ENCODE data around the gene MYBPC3. TPM values are rescaled to one million over a fixed set of nuclear protein-coding genes. Genes with fewer than 3 reads are reported as not detected.
A peak's percentile ranks its signal among the peaks of the same experiment; 100 is the strongest.

MYBPC3 gene
- total RNA-seq: not detected

DNA sequence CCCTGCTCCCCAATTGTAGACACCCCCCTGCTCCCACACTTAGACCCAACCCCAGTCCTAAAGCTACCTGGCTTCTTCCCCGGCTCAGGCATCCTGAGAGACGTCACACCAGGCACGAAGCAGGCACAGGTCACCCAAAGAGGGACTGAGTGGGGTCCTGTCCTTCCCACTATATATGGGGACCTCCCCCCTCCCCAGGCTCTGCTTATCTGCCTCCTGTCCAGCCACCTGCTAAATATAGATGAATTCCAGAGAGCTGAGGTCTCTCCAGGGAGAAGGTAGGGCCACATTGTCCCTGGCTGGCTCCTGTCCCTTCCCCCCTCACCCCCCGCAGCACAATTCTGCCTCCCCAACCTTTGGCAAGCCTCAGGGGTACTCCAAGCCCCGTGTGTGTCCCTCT, at the start of gene MYBPC3:
MYBPC3 (minus strand) TSS at position 147 of the 400 bp plus-strand sequence; CDS start at position 92, 55 bp downstream.
- ATAC-seq (no peak), DNase-seq (ENCODE audit: low spot score in 2 of 2) (no peak)
- H3K27ac Mint-ChIP-seq: peak within 1 kb of the TSS in 1 of 2 donors; percentile 44
- H3K9me3 Mint-ChIP-seq: no peaks in the 10 kb centered on the region
- no peaks in the 10 kb centered on the region for H3K36me3 Mint-ChIP-seq

DNA sequence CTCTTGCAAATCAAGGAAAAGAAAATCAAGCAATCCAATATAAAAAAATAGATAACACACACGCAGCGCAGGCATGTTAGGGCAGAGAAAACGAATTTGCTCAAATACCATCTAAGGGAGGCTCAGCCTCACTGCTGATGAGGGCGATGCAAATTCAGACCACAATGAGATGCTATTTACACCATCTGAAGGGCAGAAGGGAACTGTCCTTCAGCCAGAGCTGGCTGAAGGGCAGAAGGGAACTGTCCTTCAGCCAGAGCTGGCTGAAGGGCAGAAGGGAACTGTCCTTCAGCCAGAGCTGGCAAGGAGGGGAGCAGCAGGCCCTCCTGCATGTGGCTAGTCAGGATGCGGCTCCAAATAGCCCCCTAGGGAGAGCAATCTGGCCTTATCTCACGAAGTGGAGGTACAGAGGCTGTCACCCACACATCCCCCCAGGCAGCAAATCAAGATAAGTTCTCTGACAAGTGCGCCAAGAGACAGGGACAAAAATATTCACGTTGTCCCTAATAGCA, 48.3 kb upstream of the MYBPC3 start:
- ATAC-seq (peak in 1 of 2 donors; percentile 30), DNase-seq (ENCODE audit: low spot score in 2 of 2) (no peak)
- Mint-ChIP-seq H3K27ac (peak overlapping the region; percentile 68 to 77), H3K36me3 (no peaks in the 10 kb centered on the region), H3K9me3 (no peaks in the 10 kb centered on the region)

DNA sequence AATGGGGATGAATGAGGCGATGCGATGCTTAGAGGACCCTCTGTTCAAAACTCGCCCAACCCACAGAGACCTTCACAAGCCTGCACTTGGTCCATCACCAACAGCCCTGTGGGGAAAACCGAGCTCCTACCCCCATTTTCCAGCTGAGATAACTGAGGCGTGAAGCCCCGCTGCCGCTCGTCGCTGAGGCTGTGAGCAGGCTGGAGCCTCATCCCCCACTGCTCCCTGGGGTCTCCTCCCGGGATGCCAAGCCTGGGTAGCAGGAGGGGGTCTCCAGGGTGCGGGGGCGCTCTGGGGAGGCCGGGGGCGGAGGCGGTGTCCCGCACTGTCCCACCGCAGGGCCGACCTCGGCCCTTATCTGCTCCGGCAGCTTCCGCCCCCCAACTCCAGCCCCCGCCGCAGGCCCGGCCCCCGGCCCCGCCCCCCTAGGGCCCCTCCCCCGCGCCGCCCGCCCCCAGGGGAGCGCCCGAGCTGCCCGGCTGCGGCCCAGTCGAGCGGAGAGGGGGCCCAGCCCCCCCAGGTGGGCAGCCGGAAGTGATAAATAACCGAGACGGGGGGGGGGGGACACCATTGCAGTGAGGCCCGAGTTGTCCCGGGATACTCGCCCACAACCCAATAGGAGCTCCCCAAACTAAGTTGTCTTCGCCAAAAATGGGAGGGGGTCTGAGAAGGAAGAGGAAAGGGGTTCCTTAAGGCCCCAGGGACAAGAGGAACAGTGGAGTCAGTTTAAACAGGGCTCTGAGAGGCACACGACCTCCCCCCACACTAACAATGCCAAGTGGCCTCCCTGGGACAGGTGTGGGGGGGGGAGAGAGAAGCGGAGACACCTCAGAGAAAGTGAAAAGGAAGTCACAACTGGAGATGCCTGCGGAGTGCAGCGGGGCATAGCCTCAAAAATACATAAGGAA, 47.6 kb upstream of the MYBPC3 start:
- ATAC-seq (peak; percentile 71 to 84), DNase-seq (ENCODE audit: low spot score in 2 of 2) (peak in 1 of 2 donors; percentile 42)
- peak overlapping the region; percentile 68 to 89 for H3K27ac Mint-ChIP-seq
- H3K36me3 Mint-ChIP-seq: no peaks in the 10 kb centered on the region
- H3K9me3 Mint-ChIP-seq: no peaks in the 10 kb centered on the region

DNA sequence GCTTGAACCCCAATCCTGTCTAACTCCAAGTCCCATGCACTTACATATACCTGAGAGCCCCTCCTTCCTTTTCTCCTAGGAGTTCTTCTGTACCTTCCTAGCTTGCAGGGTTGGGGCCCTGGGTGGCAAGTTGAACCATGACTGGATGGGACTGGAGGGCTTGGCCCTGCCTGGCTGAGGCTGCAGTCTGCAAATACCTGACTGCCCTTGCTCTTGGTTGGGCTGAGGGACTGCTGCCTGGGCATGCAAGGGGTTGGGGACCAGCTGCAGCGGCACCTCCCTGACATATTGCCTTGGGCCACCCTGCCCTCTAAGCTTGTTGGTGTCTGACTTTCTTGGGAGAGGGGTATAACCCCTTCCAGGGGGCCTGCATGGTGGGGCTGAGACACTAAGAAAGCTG, 46.0 kb upstream of the MYBPC3 start:
- Mint-ChIP-seq H3K9me3 (no peaks in the 10 kb centered on the region), H3K27ac (peak overlapping the region in 1 of 2 donors; percentile 50)

DNA sequence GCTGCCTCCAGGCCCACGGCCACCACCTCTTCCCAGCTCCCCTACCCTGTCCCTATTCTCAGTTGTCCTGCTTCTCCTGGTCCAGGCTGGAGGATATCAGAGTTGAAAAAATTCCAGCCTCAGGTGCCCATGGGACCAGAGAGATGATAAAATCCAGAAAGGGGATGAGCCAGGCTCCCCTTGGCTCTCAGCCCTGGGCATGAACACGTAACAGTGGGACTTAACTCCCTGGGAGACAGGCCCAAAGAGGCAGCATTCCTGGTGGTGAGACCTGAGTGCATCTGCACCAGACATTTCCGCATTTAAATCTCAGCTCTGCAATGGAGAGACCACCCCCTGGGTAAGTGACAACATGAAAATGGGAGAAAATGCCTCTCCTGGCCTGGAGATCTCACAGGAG, 45.5 kb upstream of the MYBPC3 start:
- Mint-ChIP-seq H3K9me3 (no peaks in the 10 kb centered on the region), H3K27ac (no peak overlapping the region), H3K36me3 (no peaks in the 10 kb centered on the region)
- ATAC-seq (no peak), DNase-seq (ENCODE audit: low spot score in 2 of 2) (no peak)

More for the DNA sequence above, 46.0 kb upstream of the MYBPC3 start:
- no peak for ATAC-seq
- no peaks in the 10 kb centered on the region for H3K36me3 Mint-ChIP-seq
- DNase-seq (ENCODE audit: low spot score in 2 of 2): no peak

DNA sequence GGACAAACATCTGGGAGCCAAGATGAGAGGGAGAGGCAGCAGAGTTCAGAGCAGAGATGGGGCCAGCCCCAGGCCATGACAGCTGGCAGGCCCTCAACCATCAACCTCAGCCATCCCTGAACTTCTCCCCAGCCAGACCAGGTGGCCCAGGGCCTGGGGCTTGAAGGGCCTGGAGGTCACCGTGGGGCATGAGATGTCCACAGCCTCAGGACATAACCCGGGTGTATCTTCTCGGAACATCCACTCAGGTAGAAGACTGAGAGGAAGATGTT, 43.5 kb upstream of the MYBPC3 start:
- Mint-ChIP-seq H3K27ac (peak overlapping the region in 1 of 2 donors; percentile 88), H3K36me3 (no peaks in the 10 kb centered on the region), H3K9me3 (no peaks in the 10 kb centered on the region)
- DNase-seq (ENCODE audit: low spot score in 2 of 2) (no peak), ATAC-seq (no peak)

DNA sequence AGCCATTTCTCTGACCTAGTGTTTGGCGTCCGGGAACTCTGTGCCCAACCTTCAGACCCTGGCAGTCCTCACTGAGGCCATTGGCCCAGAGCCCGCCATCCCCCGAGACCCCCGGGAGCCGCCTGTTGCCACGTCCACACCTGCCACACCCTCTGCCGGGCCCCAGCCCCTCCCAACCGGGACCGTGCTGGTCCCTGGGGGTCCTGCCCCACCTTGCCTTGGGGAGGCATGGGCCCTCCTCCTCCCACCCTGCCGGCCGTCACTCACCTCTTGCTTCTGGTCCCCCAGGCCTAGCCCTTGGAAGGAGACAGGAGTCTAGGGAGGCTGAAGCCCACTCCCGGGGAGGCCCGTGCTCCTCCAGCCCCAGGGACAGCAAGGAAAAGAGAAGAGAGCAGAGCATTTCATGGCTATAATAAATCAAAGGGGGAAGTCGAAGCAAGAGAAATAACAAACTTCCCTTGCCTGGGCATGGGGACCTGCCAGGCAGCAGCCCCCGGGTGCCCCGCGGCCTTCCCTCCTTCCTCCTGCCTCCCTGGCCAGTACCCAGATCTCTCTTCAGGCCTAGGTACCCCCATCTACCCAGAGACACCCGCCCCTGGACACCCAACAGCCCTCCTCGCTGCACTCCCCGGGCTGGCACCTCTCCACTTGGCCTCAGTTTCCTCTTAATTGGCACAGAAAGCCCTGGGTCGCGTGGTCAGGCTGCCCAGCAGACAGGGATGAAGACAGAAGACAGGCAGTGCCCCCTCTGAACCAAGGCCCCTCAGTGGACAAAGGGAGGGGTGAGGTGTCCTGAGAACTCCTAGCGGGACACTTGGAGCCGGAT, 42.9 kb upstream of the MYBPC3 start:
- DNase-seq (ENCODE audit: low spot score in 2 of 2) (no peak), ATAC-seq (no peak)
- no peaks in the 10 kb centered on the region for H3K9me3 Mint-ChIP-seq
- no peaks in the 10 kb centered on the region for H3K36me3 Mint-ChIP-seq
- peak overlapping the region; percentile 88 to 92 for H3K27ac Mint-ChIP-seq

DNA sequence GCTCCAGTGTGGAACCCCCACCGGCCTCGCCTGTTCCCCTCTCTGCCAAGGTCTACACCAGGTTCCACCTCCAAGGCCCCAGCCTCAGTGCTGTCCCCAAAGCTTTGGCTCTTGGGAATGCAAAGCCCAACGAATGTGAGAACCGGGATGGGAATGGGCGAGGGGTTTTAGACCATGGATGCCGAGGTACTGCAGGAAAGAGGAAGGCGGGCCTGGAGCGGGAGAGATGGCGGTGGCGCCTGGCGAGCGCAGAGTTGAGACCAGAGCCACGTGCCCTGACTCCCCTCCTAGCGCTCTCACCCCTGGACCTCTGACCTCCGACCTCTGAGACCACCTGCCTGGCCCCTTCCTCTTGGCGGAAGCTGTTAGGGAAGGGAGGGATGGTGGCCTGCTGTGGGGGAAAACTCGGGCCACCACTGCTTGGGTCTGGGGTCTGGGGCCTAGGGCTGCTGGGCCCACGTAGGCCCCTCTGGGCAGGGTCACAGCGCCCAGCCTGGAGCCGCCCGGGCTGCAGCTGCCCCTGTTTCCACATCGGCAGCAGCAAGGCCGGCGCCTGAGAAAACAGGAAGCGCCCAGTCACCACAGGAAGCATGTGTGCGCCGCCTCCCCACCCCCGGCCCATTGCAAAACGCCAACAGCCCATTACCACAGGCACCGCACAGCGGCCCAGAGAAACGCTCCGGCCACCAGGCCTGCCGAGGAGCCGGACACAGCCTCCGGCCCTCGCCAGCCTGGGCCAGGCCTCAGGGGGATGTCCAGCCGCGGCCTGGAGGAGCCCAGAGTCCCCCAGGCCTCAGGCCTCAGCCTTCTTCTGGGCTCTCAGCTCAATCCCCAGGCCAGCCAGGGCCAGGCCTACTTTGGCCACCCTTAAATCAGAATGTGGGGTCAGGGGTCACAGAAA, 42.1 kb upstream of the MYBPC3 start:
- H3K27ac Mint-ChIP-seq: peak overlapping the region; percentile 88 to 93
- peak; percentile 77 to 93 for ATAC-seq
- DNase-seq (ENCODE audit: low spot score in 2 of 2): peak; percentile 47 to 76
- H3K9me3 Mint-ChIP-seq: no peaks in the 10 kb centered on the region
- H3K36me3 Mint-ChIP-seq: no peaks in the 10 kb centered on the region

DNA sequence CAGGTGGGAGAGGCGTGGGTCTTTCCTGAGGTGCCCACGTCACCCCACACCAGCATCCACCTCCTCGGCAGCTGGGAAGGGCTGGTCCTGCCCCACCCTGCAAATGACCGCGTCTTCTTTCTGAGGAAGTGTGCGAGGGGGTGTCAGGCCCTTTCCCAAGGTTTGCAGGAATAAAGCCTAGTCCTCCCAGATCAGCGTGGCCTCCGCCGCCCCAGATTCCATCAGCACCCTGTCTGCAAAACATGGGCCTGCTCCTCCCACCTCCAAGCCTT, 41.5 kb upstream of the MYBPC3 start:
- no peaks in the 10 kb centered on the region for H3K36me3 Mint-ChIP-seq
- no peaks in the 10 kb centered on the region for H3K9me3 Mint-ChIP-seq
- DNase-seq (ENCODE audit: low spot score in 2 of 2) (no peak), ATAC-seq (no peak)
- peak overlapping the region; percentile 88 to 93 for H3K27ac Mint-ChIP-seq

DNA sequence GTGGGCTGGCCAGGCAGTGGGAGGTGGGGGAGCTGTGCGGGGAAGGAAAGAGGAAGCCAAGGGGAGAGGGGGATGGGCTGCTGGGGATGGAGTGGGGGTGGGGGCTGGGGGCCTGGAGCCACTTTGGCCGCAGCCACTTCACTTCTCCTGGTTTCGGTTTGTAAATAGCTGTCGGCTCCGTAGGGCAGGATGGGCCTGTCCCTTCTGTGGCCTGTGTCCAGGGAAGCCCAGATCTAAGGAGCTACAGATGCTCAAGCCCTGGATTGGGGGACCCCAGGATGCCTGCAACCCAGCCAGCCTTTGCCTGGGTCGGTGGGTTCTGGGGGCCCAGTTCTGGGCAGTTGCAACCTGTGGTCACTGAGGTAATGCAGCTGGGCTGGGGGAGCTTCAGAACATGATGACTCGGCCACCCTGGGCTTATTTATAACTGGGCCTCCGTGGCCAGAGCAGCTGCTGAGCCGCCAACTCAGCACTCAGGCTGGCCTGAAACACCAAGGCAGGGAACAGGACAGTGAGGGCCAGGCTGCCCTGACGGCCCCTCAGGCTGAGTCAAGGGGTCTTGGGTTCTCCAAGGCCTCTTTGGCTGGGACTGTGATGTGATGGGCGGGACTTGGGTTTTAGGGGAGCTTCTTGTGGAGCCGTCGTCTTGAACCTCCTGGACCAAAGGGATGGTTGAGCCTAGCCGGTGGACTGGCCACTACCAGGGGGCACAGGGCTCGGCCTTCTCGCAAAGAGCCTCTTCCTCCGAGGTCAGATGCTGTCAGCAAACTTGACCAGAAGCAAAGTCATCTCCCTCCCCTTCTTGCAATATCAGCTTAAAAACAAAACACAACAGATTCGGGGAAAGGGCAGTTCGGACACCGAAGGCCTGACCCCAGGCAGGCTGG, 40.9 kb upstream of the MYBPC3 start:
- Mint-ChIP-seq H3K36me3 (no peaks in the 10 kb centered on the region), H3K27ac (peak overlapping the region in 1 of 2 donors; percentile 88), H3K9me3 (no peaks in the 10 kb centered on the region)
- ATAC-seq (no peak), DNase-seq (ENCODE audit: low spot score in 2 of 2) (no peak)

DNA sequence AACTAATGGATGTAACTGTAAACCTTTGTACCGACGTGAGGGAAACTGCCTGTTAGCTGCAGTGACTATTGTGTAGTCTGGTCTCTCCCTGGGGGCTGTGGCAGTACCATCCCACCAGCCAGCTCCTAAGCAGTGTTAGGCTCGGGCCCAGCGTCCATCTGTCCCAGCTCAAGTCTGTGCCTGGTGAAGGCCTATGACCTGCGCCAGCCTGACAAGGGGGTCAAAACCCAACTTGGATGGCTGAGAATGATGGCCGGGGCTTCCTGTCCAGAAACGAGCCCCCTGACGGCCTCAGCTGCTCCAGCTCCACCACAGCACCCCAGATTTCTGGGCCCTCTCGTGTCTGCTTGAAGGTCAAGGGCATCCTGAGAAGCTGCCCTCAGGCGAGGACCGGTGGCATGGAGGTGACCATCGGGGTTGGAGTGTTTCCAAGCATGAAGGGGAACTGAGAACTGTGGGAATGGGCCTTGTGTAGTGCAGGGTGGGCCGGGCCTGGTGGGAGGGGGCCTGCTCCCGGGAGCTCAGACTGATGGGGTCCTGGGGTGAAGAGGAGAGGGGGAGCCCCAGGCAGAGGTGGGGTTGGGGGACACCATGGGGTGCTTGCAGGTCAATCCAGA, 40.2 kb upstream of the MYBPC3 start:
- Mint-ChIP-seq H3K9me3 (no peaks in the 10 kb centered on the region), H3K27ac (peak overlapping the region in 1 of 2 donors; percentile 13), H3K36me3 (no peaks in the 10 kb centered on the region)
- ATAC-seq (no peak), DNase-seq (ENCODE audit: low spot score in 2 of 2) (no peak)

DNA sequence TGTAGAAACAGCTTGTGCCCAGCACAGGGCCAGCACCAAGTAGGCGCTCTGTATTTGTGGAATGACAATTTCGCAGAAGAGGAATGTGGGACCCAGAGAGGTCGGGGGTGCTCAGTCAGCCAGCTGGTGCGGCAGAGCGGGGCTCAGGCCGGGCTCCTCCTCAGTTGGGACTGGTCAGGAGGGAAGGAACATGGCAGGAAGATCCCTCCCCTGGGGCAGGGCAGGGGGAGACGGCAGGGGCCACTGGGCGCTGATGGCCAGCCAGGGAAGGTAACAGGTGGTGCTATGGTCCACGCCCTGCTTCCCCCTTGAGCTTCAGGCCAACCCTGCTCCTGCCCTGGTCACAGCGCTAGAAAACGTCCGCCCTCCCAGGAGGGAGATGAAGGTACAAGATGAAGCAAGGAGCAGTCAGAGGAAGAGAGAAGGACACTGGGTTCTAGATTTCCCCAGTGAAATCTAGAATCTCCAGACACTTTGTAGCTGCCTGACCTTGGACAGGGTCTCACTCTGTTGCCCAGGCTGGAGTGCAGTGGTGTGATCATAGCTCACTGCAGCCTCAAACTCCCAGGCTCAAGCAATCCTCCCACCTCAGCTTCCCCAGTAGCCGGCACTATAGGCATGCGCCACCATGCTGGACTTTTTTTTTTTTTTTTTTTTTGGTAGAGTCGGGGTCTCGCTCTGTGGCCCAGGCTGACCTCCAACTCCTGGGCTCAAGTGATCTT, 39.4 kb upstream of the MYBPC3 start:
- DNase-seq (ENCODE audit: low spot score in 2 of 2): no peak
- no peak for ATAC-seq
- Mint-ChIP-seq H3K27ac (peak overlapping the region in 1 of 2 donors; percentile 13), H3K9me3 (no peaks in the 10 kb centered on the region), H3K36me3 (no peaks in the 10 kb centered on the region)

DNA sequence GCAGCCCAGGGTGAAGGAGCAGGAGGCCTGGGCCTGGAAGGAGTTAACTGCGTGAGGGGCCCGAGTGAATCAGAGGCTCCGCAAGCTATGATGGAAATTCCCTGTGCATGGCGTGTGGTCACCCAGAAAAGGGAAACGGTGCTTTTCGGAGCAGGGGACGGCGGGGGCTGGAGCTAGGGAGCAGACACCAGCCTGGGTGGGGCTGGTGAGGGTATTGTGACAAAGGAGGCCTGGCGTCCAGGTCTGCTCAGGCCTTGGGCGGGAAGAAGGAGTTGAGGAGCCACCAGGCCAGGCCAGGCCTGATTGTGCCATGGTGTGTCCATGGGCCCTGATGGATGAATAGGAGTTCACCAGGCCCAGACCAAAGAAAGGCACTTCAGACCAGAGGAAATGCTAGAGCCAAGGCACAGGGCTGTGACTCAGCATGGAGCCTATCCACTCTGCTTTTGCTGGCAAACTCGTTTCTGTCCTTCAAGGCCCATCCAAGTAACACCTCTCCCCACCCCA, 38.6 kb upstream of the MYBPC3 start:
- ATAC-seq: no peak

DNA sequence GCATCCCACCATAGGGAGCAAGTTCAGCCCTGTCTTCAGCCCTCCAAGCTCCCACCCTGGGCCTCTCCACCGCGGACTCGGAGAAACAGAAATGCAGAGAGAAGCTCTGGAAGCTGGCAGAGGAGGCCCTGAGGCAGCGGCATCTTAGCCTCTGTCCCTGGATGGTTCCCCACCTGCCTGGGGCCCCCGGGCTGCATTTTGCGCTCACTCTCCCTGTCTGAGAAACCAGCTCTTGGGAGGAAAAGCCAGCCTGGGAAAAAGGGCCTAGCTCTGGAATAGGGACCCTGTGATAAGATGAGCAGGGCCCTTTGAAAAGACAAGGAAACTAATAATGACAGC, 37.9 kb upstream of the MYBPC3 start:
- Mint-ChIP-seq H3K27ac (peak overlapping the region in 1 of 2 donors; percentile 13), H3K9me3 (no peaks in the 10 kb centered on the region), H3K36me3 (no peaks in the 10 kb centered on the region)
- no peak for DNase-seq (ENCODE audit: low spot score in 2 of 2)
- ATAC-seq: no peak

More for the DNA sequence above, 38.6 kb upstream of the MYBPC3 start:
- H3K36me3 Mint-ChIP-seq: no peaks in the 10 kb centered on the region
- no peak for DNase-seq (ENCODE audit: low spot score in 2 of 2)
- H3K27ac Mint-ChIP-seq: peak overlapping the region in 1 of 2 donors; percentile 13
- H3K9me3 Mint-ChIP-seq: no peaks in the 10 kb centered on the region

Measured in activated naive CD4-positive, alpha-beta T cell treated with anti-CD3 and anti-CD28 coated beads, Interleukin-2, amount 50 U/mL, for 72 hours (primary cell).